Dermis microvascular lymphatic vessel endothelial cell (primary cell): Measurements from ENCODE around the gene TMEM218. TPM values are rescaled to one million over a fixed set of nuclear protein-coding genes. Genes with fewer than 3 reads are reported as not detected.

Source experiments
- DNase-seq, 2 donors: peaks; one replicate each; pipeline versions ENCODE4 v3.0.0 to v3.0.0-alpha.2; 2010; ENCODE audit warnings: low read depth in 2 of 2
- total RNA-seq: library from RNA; depleted of rRNA; stranded (reverse); fragments of >200 nt; gene quantifications from 2 replicates; pipeline ENCODE4 v1.2.1, GENCODE V29; 2014

The TMEM218 gene
- total RNA-seq, 1 donor from 2014 or later = 15.3 TPM

DNA sequence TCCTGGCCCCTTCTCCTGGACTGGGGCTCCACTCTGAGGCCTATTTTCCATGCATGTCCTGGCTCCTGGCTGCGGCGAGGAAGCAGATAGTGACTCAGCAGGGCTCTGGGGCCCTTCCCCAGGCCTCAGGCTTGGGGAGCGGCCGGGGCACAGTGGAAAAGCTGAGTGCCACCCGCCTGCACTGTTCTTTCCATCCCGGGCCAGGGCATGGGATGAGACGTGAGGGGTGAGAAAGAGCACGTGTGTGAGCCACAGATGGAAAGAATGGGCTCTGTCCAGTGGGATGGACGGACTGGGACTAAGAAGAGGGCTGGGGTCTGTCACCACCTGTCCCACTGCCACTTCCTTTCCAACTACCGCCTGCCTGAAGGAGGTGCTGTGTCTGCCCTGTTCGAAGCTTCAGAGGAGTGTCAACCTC is 35.5 kb downstream of the TMEM218 start:
- DNase-seq = peak in 1 of 2 donors; percentile 40

DNA sequence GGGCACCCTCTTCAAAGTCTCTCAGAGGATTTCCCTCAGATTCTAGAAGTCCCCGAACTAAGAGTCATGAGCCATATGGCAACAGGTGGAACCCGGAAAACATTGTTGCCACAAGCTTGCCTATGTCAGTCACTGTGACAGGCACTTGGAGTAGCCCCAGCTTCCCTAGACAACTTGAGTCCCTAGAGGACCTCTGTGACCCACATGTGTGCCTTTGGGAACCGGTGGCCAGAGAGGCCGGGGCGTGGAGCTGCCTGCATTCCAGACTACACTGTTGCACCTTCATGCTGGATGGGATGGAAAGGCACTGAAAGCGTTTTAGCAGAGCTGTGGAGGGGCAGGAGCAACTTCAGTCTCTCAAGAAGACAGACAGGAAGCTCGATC is 36.2 kb downstream of the TMEM218 start:
- DNase-seq = no peak

DNA sequence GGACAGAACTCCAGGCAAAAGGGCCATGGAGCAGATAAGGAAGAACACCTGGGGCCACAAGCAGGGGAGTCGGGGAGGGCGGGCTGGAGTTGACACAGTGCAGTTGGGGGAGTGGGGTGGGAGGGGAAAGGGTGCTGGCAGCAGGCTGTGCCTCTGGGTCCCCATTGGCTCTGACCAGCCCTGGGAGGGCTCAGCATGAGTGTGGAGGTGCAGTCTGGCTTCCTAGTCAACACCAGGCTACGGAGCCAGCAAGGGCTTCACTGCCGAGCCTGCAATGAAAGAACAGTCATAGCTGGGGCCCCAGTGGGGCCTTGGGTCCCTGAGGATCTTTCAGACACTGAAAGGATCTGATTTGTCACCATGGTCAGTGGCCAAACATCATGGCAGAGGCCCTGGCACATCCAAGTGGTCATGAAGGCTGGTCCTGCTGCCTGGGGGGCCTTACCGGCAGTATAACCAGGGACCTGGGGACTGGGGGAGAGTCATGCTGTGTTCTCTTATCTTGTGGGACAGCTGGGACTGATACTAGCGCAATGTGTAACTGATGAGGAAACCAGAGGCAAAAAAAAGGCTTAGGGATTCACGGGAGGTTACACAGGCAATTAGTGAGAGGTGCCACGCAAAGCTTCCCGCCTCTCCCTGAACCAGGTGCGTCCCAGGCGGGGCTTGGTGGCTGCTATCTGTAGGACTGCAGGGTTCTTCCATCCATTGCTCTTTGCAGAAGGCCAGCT is 36.8 kb downstream of the TMEM218 start:
- DNase-seq = no peak

DNA sequence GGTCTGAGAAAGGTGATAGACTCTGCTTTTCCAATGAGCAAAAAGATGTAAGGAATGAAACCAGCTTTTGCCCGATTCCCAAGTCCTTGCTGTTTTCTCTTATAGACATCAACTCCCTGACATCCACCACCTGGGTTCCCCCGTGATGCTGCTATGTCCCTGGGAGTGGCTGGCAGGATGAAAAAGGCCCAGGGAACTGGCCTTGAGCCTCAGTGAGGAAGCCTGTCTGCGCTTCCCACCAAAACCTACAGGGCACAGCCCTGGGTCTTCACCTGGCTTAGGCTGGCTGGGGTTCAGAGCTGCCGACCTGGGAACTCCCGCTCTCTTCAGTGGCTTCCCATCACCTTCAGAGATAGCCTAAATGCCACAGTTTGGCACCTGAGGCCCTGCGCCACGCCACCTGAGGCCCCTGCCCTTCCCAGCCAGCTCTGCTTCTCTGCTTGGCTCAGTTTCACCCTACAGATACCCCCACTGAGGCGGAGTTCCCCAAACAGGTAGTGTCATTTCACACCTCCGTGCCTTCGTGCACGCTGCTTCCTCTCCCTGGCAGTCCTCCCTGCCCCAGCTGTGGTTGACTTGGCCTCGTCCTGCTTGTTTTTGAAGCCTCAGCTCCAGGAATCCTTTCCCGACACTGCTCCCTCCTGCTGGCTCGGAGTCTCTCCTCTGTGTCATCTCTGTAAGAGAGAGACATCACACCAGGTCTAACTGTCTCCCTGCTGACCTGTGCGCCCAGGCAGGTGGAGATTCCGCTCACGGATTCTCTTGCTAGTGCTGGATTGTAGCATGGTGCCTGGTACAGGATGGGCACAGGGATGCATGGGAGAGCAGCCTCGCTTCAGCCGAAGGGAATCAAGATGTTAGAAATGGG is 37.6 kb downstream of the TMEM218 start:
- DNase-seq = no peak

DNA sequence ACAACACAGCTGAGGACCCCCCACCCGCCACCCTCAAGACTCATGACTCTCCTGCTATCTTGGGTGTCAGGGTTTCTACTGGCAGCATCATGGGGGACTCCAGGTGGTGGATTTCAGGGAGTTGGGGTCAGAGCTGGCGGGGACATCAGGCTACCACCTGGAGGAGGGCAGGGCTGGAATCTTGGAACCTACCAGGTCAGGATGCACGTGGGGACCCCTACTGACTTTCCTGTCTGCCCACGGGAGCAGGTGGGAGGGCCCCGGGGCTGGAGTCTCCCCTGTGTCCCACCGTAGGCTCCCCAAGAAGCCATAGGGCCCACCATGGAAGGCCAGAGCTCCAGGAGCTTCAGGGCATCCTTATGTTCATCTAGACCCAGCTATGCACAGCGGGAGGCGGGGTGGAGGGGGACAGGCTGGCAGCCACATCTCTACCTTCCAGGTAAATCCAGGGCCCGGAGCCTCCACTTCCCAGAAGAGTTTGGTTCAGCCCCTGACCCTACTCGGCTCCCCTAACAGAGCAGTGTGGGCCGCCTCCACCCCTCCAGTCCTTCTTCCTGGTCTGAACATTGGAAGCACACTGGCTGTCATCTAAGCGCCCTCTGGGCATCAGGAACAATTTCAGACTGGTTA is 38.4 kb downstream of the TMEM218 start:
- no peak for DNase-seq

DNA sequence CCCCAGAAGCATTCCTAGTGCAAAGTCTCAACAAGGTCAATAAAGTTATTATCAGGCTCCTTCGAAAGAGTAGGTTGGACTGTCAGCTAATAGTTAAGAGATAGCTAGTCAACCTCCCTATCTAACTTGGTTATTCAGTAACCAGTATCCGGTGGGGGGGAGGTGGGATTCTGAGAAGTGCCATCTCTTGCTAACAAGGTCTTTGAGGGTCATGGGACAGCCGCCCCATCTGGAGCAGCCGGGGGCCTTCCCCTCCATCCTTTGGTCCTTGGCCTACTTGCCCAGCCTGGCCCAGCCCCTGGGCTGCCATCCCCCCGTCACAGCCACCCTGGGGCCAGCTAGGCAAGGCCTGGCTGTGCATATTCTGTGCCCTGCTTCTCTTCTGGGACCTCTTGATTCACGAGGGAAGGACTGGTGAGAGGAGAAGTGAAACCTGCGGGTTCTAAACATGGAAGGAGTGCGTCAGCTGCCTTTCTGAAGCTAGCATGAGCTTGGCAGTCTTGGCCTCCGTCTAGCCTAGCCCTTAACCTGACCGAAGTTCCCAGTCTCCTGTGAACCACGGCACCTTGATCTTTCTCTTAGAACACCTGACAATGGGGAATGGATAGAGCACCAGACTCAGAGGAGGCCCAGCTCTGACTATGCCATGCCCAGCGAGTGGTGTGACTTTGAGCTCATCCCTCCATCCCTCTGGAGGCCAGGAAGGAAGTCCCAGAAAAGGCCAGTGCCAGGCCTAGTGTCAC is 39.0 kb downstream of the TMEM218 start:
- DNase-seq = no peak

DNA sequence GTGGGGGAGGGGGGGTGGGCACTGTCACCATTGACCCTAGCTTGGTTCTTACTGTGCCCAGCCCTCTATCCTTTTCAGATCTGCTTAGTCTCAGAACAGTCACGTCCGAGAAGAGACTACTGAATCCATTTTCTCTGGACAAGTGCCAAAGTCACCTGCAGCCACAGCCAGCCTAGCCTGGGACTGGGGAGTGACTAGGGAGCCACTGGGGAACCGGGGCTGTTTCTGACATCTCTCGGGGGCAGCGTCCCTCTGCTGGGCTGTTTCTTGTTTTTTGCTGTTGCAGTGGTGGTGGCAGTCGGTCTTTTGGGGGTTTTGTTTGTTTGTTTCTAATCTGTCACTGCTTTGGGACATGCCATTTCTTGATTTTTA is 39.6 kb downstream of the TMEM218 start:
- DNase-seq = no peak

DNA sequence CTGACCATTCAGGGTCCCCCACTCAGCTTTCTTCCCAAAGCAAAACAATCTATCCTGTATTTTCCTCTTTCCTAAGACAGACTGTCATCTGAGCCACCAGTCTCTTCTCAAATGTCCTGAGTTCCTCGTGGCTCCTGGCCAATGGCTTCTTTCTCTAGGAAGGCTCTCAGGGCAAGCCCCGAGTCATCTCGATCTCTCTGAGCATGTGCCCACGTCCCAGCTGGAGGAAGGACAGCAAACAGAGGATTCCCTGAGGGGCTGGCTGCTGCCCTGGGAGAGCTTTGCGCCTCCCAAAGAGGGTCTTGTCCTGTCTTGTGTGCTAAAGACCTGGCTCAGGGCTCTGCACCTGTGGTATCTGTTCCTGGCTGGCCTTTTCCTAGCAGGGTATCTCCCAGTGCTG is 40.0 kb downstream of the TMEM218 start:
- no peak for DNase-seq

DNA sequence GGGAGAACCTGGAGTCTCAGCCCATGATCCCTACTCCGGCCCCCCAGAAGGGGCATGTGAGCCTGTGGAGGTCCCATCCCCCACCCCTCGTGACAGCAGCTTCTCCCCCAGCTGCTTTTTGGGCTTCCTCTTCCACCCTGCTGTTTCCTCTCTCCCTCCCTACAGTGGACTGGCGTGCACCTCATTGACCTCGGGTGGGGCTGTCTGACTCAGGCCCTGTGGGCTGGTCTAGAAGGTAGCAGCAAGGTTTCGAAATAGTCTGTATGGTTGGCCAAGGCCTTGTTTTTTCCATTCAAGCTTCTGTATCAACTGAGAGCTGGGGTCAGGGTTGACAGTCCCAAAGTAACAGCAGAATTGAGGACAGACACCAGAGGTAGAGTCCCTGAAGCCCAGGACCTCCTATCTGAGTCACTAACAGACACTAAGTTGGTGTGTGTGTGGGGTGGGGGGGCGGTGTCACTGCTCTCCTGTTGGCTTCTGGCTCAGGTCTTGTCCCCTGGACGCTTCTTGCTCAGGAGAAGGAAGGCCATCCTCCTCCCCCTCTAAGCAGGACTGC is 40.6 kb downstream of the TMEM218 start:
- peak; percentile 40 to 49 for DNase-seq

DNA sequence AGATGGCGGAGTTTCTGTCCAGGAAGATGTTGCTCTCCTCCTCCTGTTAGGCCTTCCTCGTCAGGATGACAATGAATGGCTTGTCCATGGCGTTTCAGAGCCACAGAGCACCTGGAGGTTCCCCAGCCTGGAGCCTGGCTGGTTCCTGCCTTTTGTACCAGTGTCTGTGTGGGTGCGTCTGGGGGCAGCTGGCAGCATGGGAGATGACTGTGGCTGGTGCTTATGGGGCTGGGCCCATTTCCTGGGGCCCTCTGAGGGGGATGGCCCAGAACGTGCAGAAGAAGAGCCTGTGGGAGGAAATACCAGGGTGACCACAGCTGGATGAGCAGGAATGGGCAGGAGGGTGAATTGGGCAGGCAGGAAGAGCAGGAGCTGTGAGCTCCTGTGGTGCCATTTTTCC is 41.6 kb downstream of the TMEM218 start:
- DNase-seq = no peak

DNA sequence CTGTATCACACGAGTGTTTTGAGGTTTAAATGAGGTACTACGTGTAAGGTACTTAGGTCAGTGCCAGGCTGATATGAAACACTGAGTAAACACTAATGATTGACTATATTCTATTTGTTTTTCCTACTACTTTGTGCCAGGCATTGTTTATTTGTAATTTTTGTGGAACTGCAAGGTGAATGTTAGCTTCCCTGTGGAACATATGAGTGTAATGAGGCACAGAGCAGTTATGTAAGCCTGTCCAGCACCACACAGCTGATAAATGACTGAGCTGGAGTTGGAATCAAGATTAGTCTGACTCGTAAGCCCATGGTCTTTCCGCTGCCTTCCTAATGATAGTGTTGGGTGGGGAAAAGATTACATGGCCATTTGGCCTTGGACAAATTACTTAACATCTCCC is 42.4 kb downstream of the TMEM218 start:
- DNase-seq = no peak

DNA sequence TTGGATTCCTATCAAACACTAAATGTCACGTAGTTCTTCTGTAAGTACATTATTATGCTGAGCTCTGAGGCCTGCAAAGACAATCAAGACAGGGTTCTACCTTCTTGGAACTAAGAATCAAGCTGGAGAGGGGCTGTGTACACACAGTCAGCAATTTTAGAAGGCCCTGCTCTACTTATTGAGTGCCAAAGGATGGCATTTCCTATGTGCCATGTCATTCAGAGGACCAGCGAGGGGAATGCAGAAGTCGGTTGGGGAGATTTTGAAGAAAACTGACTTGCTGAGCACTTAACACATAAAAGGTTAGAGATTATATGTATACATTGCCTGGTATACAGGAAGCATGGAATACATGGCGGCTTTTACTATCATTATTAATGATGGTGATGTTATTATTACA is 43.1 kb downstream of the TMEM218 start:
- DNase-seq = no peak

DNA sequence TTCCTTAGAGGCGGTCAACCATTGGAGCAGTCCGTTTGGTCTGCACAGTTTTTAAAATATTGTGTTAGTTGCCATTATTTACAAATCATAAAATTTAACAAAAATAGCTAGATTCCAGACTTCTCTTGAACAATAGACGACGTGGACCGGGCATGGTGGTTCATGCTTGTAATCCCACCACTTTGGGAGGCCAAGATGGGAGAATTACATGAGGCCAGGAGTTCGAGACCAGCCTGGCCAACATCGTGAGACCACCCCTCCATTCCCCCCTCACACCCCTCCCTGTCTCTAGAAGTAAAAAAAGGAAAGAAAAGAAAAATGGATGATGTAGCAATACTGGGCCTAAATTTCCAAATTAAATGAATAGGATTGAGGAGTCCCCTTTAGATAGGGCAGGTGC is 47.4 kb downstream of the TMEM218 start:
- no peak for DNase-seq

DNA sequence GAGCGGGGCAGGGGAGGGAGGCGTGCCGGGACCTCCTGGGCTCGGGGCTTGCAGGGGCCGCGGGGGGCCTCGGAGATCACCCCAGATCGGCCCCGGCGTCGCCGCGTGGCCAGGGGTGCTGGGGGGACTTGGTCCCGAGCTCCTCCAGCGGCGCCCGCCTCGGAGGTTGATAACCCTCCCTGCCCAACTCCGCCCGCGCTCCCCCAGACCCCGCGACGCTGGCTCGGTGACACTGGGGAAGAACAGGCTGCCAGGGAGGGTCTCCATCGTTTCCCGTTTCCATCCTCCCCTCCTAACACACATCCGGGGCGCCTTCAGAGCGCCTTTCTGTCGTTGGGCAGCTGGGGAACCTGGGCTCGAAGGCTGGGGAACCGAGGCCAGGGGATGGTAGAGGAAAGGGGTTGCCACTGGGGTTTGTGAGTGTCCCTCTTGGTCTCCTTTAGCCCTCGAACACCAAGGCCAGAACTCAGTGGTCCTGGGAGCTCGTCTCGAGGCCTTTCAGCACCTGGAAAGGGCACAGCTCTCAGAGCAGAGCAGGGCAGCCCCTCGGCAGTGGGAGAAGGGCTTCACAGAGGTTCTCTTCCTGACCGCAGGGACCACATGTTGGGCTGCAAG is 47.9 kb downstream of the TMEM218 start:
- no peak for DNase-seq

DNA sequence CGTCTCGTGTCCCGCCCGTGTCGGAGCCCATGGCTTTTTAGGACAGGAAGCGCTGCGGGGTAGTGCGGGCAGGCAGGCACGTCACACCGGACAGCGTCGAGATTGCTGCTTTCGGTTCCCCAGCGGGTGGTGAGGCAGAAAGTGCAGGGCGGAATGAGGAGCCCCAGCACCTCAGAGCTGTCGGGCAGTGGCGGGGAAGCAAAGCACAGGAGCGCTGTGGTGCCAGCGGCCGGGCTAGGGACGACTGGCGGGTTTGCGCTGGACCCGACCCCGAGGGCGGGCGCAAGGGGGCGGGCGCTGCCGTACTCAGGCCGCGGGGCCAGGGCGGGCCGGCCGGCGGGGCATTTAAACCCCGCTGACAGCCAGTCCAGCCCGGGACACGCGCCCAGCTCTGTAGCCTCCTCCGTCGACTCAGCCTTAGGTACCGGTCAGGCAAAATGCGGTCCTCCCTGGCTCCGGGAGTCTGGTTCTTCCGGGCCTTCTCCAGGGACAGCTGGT is 48.4 kb downstream of the TMEM218 start, which contains the start of gene SLC37A2:
Gene SLC37A2, plus strand, starts transcription at position 375 of the 498 bp plus-strand sequence. Its CDS starts 63 bp downstream, at position 438.
- DNase-seq = peak in 1 of 2 donors; percentile 65

DNA sequence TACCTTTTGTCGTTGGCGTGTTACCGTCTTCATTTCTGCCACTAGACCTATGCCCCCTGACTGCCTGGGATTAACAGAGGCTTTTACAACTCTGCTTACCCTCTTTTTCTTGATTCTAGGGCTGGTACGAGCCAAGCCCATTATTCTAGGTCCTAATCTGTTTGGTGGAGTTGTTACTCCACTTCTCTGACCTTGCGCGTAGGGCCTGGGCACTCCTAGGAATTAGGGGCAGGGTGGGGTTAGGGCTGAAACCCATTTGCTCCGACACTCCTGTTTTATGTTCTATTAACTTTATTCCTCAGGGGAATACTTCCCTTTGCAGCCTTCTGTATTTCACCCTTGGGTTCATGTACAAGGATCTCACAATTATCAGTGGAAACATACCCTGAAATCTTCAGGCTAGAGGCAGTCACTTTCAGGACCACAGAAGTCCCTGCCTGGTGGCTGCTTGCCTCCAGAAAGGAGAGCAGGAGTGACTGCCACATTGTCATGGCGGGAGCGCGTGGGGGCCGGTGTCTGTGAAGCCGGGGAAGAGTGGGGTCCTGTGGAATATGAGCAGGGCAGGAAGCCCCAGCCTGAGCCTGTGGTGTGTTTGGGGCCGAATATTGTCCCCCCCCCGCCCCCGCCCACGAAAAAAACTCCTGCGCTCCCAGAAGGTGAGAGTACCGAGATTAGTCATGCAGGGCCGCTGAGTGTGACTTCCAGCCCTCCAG is 49.1 kb downstream of the TMEM218 start:
- DNase-seq = no peak

DNA sequence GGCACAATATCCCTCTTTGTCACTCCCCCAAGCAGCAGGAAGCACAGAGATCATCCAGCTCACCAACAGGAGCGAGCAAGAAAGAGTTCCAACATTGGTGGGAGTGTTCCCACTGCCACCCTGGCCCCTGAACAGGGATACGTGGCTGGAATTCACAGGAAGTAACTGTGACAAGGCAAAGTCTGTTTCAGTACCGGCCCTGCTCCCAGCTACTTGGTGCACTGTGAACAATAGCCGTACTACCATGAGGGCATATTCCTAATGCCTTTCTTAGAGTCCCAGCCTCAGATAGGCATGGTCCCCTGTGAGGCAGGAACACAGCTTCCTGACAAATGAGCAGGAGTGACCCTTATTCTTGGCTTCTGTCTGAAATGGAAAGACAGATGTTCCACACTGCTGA is 50.1 kb downstream of the TMEM218 start:
- DNase-seq = no peak

DNA sequence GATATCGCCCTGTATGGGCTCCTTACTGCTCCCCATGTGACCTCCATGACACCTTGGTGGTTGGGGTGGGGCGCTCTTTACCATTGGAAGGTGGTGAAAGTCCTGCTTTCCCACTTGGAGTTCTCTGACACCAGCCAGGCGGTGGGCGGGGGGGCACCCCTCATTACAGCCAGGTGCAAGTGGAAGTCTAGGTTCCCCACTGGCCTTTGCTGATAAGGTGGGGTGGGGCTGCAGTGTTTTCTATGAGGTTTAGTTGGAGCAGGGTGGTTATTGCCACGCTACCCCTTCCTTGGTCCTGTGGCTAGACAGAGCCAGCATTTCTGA is 53.8 kb downstream of the TMEM218 start:
- no peak for DNase-seq

DNA sequence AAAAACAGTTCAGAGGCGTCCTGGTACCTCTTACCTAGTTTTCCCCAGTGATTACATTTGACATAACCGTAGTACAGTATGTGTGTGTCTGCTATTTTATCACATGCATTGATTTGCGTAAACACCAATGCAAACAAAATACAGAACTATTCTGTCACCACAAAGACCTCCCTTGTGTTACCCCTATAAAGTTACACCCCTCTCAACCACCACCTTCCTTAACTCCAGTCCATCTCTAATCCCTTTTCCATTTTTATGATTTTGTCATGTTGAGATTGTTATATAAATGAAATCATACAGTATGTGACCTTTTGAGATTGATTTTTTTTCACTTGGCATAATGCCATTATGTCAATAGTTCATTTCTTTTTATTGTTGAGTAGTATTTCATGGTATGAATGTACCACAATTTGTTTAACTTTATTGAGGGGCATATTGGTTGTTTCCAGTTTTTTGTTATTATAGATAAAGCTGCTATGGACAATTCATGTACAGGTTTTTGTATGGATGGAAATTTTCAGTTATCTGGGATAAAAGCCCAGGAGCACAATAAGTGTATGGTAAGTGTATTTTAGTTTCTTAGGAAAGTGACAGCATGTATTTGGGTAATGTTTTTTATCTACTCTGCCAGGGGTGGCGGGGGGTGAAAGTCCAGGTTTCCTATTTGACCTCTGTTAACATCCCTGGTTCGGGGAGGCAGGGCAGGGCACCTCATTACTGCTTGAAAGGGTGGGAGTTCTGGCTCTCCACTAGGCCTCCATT is 54.3 kb downstream of the TMEM218 start:
- DNase-seq = no peak
